Measurements from ENCODE around the gene GIGYF1.

GIGYF1 gene

DNA sequence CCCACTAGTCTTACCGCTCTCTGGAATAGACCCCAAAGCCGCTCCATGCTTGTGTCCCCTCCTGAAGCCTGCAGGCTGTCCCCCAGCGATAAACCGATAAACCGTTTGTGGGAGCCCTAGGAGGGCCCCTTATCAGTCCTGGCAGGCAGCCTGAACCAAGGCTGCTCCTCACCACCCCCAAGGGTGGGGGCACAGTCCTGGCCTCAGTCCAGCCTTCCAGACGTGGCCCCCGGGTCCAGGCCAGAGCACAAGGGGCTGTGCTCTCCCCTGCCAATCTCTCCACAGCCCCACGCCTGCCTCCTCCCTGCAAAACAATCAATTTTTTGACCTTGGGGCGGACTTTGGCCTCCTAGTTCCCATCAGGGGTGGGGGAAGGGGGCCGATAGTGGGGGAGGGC lies 52.6 kb downstream of the GIGYF1 start, which contains the start of gene TFR2:
Gene TFR2, minus strand, starts transcription at position 90 of the 397 bp plus-strand sequence. Its CDS starts 43 bp downstream, at position 47.
- Histone ChIP-seq H3K27ac (no peak within 1 kb of the TSS), H3K9me3 (ENCODE audit: severe bottlenecking) (no peaks in the 10 kb centered on the region), H3K4me3 (ENCODE audit: low read depth, low read length) (no peak within 1 kb of the TSS), H3K27me3 (ENCODE audit: insufficient read depth, low read depth, severe bottlenecking) (no peaks in the 10 kb centered on the region), H3K36me3 (no peaks in the 10 kb centered on the region; the same call in 1 of the 2 replicates)
- TF ChIP-seq, protein P1, sequence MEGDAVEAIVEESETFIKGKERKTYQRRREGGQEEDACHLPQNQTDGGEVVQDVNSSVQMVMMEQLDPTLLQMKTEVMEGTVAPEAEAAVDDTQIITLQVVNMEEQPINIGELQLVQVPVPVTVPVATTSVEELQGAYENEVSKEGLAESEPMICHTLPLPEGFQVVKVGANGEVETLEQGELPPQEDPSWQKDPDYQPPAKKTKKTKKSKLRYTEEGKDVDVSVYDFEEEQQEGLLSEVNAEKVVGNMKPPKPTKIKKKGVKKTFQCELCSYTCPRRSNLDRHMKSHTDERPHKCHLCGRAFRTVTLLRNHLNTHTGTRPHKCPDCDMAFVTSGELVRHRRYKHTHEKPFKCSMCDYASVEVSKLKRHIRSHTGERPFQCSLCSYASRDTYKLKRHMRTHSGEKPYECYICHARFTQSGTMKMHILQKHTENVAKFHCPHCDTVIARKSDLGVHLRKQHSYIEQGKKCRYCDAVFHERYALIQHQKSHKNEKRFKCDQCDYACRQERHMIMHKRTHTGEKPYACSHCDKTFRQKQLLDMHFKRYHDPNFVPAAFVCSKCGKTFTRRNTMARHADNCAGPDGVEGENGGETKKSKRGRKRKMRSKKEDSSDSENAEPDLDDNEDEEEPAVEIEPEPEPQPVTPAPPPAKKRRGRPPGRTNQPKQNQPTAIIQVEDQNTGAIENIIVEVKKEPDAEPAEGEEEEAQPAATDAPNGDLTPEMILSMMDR (IDR thresholded peaks at IDR 0.05; ENCODE audit: low read depth, low read length) = no peak
- DNase-seq = no peak

DNA sequence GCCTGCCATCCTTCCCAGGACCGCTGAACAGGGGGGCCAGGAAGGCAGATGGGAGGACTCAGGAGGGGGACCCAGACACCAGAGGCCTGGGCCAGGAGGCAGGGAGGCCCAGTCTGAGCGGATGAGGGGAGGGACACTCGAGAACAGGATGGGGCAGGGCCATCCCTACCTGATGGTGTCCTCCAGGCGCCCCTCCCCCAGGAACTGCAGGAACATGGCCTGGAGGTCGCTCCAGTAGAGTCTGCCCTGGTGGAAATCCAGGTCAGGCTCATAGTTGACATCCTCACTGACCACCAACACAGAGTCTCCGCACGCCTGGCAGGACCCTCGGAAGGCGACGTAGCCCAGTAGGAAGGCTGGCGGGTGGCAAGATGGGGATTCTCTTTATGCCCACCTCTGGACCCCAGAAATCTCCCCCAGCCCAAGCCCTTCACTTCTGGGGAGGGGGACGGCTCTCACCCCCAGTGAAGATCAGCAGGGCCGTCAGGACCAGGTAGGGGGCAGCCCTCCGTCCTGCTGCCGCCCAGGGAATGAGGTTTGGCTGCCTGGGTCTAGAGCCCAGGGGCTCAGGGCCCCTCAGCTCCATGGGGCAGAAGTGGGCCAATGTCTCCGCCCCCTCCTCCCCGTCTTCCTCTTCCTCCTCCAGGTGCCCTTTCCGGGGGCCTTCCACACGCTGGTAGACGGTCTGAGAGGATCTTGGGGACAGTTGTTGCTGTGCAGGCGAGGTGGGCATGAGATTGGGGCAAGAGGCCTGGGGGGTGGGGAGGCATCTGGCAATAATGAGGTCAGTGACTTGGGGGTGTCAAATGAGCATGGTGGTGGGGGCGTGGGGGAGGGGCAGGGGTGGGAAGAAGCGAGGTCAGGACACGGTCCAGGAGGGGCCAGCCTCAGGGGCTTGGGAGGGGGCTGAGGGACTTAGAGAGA lies 53.3 kb downstream of the GIGYF1 start:
- Histone ChIP-seq H3K36me3 (no peaks in the 10 kb centered on the region), H3K4me3 (ENCODE audit: low read depth, low read length) (no peak overlapping the region), H3K9me3 (ENCODE audit: severe bottlenecking) (no peaks in the 10 kb centered on the region), H3K27ac (no peak overlapping the region), H3K27me3 (ENCODE audit: insufficient read depth, low read depth, severe bottlenecking) (no peaks in the 10 kb centered on the region)
- no peak for DNase-seq
- TF ChIP-seq, protein P1 (IDR thresholded peaks at IDR 0.05; ENCODE audit: low read depth, low read length) = no peak

DNA sequence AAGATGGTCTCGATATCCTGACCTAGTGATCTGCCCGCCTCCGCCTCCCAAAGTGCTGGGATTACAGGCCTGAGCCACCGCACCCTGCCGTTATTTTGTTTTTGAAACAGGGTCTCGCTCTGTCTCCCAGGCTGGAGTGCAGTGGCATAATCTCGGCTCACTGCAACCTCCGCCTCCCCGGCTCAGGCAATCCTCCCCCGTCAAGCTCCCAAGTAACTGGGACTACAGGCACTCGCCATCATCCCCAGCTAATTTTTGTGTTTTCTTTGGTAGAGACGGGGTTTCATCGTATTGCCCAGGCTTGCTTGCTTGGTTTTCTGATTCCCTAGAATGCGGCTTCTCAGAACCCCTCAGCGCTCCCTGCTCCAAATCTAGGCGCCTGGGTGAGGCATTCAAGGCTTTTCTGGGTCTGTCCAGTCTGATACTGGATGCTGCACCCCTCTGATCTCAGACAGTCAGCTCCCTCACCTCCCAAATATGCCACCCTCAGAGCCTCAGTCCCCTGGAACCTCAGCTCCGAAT lies 54.0 kb downstream of the GIGYF1 start:
- no peaks in the 10 kb centered on the region for H3K36me3 ChIP-seq
- H3K9me3 ChIP-seq (ENCODE audit: severe bottlenecking) = no peaks in the 10 kb centered on the region
- H3K27me3 ChIP-seq (ENCODE audit: insufficient read depth, low read depth, severe bottlenecking) = no peaks in the 10 kb centered on the region
- H3K27ac ChIP-seq = no peak overlapping the region
- TF ChIP-seq, protein P1 (IDR thresholded peaks at IDR 0.05; ENCODE audit: low read depth, low read length) = no peak
- H3K4me3 ChIP-seq (ENCODE audit: low read depth, low read length) = no peak overlapping the region
- DNase-seq = no peak

DNA sequence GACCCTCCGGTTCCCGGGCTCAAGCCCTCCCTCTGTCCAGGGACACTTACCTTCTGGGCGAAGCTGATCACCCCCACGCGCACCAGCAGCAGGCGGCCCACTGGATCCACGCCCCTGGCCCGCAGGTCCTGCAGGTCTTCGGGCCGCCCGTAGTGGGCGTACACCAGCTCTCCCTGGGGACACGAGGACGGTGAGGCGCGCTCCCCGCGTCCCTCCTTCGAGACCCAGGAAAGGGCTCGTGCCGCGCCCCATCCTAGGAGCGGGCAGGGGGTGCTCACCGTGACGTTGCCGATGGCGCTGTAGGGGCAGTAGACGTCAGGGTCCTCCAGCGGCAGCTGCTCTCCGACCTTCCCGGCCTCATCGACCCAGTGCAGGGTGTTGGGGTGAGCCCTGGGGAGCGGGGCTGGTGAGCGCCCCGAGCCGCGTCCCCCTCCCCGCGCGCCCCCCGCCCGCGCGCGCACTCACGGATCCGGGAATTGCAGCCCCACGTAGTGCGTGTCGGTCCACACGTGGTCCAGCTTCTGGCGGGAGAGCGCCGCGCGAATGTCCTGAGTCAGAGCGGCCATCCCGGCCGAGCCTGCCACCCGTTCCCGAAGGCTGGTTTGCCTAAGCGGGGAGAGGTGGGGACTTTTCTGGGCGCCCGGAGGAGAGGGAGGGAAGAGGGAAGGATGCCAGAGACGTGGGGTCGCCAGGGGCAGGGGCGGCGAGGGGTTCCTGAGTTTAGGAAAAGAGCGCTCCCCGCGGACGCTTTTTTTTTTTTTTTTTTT lies 60.9 kb downstream of the GIGYF1 start:
- no peaks in the 10 kb centered on the region for H3K36me3 ChIP-seq
- 0 out of 2 replicates have a peak overlapping the region, but pooled peaks have one; percentile 5 for H3K27ac ChIP-seq

DNA sequence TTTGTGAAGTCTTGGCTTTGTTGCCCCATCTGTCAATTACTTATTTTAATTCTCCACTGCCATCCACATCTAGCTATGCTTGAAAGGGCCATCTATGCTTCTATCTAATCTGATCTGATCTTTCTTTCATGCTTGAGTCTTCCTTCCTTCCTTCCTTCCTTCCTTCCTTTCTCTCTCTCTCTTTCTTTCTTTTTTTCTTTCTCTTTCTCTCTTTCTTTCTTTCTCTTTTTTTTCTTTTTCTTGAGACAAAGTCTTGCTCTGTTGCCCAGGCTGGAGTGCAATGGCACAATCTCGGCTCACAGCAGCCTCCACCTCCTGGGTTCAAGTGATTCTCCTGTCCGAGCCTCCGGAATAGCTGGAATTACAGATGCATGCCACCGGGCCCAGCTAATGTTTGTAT lies 64.0 kb downstream of the GIGYF1 start:
- Histone ChIP-seq H3K9me3 (ENCODE audit: severe bottlenecking) (no peaks in the 10 kb centered on the region), H3K27ac (no peak overlapping the region), H3K36me3 (no peaks in the 10 kb centered on the region), H3K4me3 (ENCODE audit: low read depth, low read length) (no peak overlapping the region), H3K27me3 (ENCODE audit: insufficient read depth, low read depth, severe bottlenecking) (no peaks in the 10 kb centered on the region)
- TF ChIP-seq, protein P1 (IDR thresholded peaks at IDR 0.05; ENCODE audit: low read depth, low read length) = no peak
- DNase-seq = no peak

More for the DNA sequence above, 60.9 kb downstream of the GIGYF1 start:
- TF ChIP-seq, protein P1 (IDR thresholded peaks at IDR 0.05; ENCODE audit: low read depth, low read length) = peak; percentile 54; the same call in 1 of the 2 replicates
- no peaks in the 10 kb centered on the region for H3K27me3 ChIP-seq (ENCODE audit: insufficient read depth, low read depth, severe bottlenecking)
- H3K9me3 ChIP-seq (ENCODE audit: severe bottlenecking) = no peaks in the 10 kb centered on the region
- H3K4me3 ChIP-seq (ENCODE audit: low read depth, low read length) = peak overlapping the region; percentile 48
- peak; percentile 68 for DNase-seq
